GF-D8 (cell line): ENCODE measurements around the gene DPF1.

Experiments
- DNase-seq: peaks from one replicate; lab custom pipeline; 2025; lab: John Stamatoyannopoulos, UW

Gene DPF1

GRCh38 chr19:38197937-38198704 lies 25.9 kb downstream of the DPF1 start:
- DNase-seq = no peak

GRCh38 chr19:38196948-38197656 lies 26.9 kb downstream of the DPF1 start:
- no peak for DNase-seq

GRCh38 chr19:38196245-38196837 lies 27.7 kb downstream of the DPF1 start:
- DNase-seq = no peak

GRCh38 chr19:38195237-38195636 lies 28.8 kb downstream of the DPF1 start:
- DNase-seq = no peak

- no peak for DNase-seq
Measured at GRCh38 chr19:38194061-38194701, 29.8 kb downstream of the DPF1 start.

GRCh38 chr19:38193445-38193844 lies 30.6 kb downstream of the DPF1 start:
- DNase-seq = no peak

GRCh38 chr19:38191747-38192146 lies 32.3 kb downstream of the DPF1 start:
- DNase-seq = no peak

GRCh38 chr19:38190793-38191192 lies 33.2 kb downstream of the DPF1 start:
- DNase-seq = no peak

GRCh38 chr19:38190061-38190460 lies 34.0 kb downstream of the DPF1 start:
- DNase-seq = no peak

GRCh38 chr19:38185562-38185961 lies 38.5 kb downstream of the DPF1 start:
- no peak for DNase-seq

GRCh38 chr19:38184815-38185214 lies 39.2 kb downstream of the DPF1 start:
- DNase-seq = no peak

GRCh38 chr19:38183251-38183897 lies 40.6 kb downstream of the DPF1 start:
- DNase-seq = no peak

GRCh38 chr19:38182536-38183210 lies 41.3 kb downstream of the DPF1 start:
- DNase-seq = no peak

GRCh38 chr19:38180071-38180470 lies 44.0 kb downstream of the DPF1 start:
- DNase-seq = no peak

GRCh38 chr19:38175422-38175821 lies 48.6 kb downstream of the DPF1 start:
- DNase-seq = no peak

GRCh38 chr19:38173291-38174041 lies 50.6 kb downstream of the DPF1 start:
- no peak for DNase-seq

- DNase-seq = no peak
Measured at GRCh38 chr19:38172001-38172400, 52.0 kb downstream of the DPF1 start.

GRCh38 chr19:38170334-38170733 lies 53.7 kb downstream of the DPF1 start:
- no peak for DNase-seq

GRCh38 chr19:38168637-38169036 lies 55.4 kb downstream of the DPF1 start:
- no peak for DNase-seq

- DNase-seq = no peak
Measured at GRCh38 chr19:38165335-38165734, 58.7 kb downstream of the DPF1 start.

GRCh38 chr19:38164526-38164925 lies 59.5 kb downstream of the DPF1 start:
- DNase-seq = no peak
